ENCODE measurements around the gene IGLL5. TPM values are rescaled to one million over a fixed set of nuclear protein-coding genes. Genes with fewer than 3 reads are reported as not detected.

Gene IGLL5
- total RNA-seq, 1 donor from 2014 or later = not detected

GRCh38 chr22:22923930-22924329 lies 36.3 kb downstream of the IGLL5 start:
- no peaks in the 10 kb centered on the region for H3K27me3 Mint-ChIP-seq
- no peaks in the 10 kb centered on the region for H3K36me3 Mint-ChIP-seq (ENCODE audit: low read depth)
- H3K4me3 Mint-ChIP-seq = no peak overlapping the region
- H3K9me3 Mint-ChIP-seq = no peaks in the 10 kb centered on the region
- intact Hi-C loops (cut with micrococcal nuclease) = no loop called here
- H3K4me1 Mint-ChIP-seq = peaks cover 26% of the 10 kb centered on the region
- H3K27ac Mint-ChIP-seq = no peak overlapping the region
- DNase-seq = no peak

DNA sequence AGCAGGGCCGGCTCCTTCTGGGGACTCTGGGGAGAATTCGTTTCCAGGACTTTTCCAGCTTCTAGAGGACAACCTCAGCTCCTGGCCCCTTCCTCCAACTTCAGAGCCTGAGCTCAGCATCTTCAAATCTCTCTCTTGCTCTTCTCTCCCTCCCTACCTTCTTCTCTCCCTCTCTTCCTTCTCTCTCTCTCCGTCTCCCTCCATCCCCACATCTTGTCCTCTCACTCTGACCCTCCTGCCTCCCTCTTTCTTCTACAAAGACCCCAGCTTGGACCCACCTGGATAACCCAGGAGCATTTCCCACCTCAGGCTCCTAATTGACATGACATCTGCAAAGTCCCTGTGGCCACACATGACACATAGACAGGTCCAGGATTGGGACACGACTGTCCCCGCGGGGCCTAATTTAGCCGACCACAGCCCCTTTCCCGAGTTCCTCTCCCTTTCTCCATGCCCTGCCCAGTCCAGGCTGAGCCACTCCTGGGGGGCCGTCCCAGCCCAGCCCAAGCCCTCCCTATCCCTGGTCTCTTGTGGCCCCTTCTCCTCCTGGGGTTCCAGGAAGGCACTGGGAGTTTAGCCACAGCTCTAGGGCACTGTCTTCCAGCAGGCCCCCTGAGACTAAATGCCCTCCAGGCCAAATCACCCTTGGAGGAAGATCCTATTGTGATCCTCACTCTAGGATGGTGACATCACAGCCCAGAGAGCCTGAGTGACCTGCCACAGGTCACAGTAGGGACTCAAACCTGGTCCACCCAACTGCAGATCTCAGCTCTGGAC lies 36.9 kb downstream of the IGLL5 start:
- Mint-ChIP-seq H3K4me1 (peaks cover 33% of the 10 kb centered on the region), H3K36me3 (ENCODE audit: low read depth) (no peaks in the 10 kb centered on the region), H3K9me3 (no peaks in the 10 kb centered on the region), H3K4me3 (no peak overlapping the region), H3K27ac (no peak overlapping the region), H3K27me3 (no peaks in the 10 kb centered on the region)
- intact Hi-C loops (cut with micrococcal nuclease) = loop anchor here (5.0 kb wide), 1 partner anchor 37 kb away; the partner anchor contains the start of gene IGLL5
- DNase-seq = no peak

GRCh38 chr22:22925146-22925804 lies 37.7 kb downstream of the IGLL5 start:
- intact Hi-C loops (cut with micrococcal nuclease) = loop anchor here (5.0 kb wide), 1 partner anchor 38 kb away; the partner anchor contains the start of gene IGLL5
- Mint-ChIP-seq H3K4me3 (no peak overlapping the region), H3K27ac (no peak overlapping the region), H3K4me1 (peaks cover 39% of the 10 kb centered on the region), H3K36me3 (ENCODE audit: low read depth) (no peaks in the 10 kb centered on the region), H3K9me3 (no peaks in the 10 kb centered on the region), H3K27me3 (no peaks in the 10 kb centered on the region)
- DNase-seq = no peak

DNA sequence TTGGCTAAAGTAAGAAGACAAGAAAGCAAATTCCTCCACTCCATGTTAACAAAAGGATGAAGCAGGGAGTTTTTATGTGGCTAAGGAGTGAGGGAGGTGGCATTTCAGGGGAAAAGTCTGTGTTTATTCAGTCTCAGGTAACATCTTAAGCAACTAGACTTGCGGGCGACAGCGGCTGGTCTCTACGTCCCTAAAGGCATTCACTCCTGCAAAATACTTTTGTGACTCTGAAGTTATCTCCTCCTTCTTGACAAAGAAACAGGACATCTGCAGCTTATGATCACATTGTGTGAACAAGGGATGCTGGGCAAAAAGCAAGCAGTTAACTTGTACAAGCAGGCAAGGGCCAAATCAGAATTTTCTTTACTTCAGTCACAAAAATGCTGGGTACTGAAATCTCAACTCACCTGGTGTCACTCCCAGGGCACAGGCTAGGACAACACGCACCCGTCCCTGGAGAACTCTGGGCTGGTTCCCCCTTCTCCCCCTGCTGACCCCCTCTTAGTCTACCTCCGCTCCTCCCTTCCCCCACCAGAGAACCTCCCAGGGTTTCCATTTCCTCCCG lies 38.3 kb downstream of the IGLL5 start:
- intact Hi-C loops (cut with micrococcal nuclease) = loop anchor here (5.0 kb wide), 1 partner anchor 39 kb away; the partner anchor contains the start of gene IGLL5
- Mint-ChIP-seq H3K36me3 (ENCODE audit: low read depth) (no peaks in the 10 kb centered on the region), H3K27ac (no peak overlapping the region), H3K4me3 (no peak overlapping the region), H3K4me1 (peaks cover 40% of the 10 kb centered on the region), H3K9me3 (no peaks in the 10 kb centered on the region), H3K27me3 (no peaks in the 10 kb centered on the region)
- no peak for DNase-seq

DNA sequence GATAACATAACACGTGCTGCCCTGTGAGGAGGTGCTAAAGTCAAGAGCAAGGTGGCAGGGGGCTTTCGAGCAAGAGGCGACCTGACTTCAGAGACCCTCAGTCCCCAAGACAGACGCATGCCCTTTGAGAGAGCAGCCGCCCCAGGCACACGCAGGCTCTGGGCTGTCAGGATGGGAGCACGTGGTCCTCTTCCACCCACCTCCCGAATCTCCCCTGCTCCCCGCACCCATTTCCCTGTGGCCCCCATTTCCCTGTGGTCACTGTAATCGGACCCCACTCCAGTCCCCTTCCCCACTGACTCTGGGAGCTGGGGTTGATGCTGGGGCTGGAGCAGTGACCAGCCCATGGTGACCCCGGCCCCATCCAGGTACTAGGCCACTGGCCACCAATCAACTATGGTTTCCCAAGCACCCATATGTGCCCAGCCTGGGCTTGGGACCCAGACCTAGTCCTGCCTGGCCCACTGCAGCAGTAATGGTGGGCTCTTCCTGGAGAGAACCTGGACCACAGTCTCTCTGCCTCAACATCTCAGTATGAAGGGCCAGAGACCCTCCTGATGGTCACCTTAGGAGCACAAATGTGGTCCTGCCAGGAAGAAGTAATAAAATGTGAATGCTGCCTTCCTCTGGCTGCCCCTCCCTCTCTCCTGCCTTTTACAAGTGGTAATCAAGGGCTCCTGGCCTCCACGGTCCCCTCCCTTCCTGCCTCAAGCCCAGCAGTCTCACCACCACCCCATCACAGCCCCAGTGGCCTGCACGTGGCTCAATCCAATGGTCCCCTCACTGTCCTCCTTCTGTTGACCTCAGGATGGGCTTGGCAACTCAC lies 39.0 kb downstream of the IGLL5 start:
- Mint-ChIP-seq H3K9me3 (no peaks in the 10 kb centered on the region), H3K4me1 (peaks cover 44% of the 10 kb centered on the region), H3K27me3 (no peaks in the 10 kb centered on the region), H3K4me3 (no peak overlapping the region), H3K36me3 (ENCODE audit: low read depth) (no peaks in the 10 kb centered on the region), H3K27ac (peak overlapping the region; percentile 30)
- intact Hi-C loops (cut with micrococcal nuclease) = loop anchor here (5.0 kb wide), 1 partner anchor 39 kb away; the partner anchor contains the start of gene IGLL5
- no peak for DNase-seq

DNA sequence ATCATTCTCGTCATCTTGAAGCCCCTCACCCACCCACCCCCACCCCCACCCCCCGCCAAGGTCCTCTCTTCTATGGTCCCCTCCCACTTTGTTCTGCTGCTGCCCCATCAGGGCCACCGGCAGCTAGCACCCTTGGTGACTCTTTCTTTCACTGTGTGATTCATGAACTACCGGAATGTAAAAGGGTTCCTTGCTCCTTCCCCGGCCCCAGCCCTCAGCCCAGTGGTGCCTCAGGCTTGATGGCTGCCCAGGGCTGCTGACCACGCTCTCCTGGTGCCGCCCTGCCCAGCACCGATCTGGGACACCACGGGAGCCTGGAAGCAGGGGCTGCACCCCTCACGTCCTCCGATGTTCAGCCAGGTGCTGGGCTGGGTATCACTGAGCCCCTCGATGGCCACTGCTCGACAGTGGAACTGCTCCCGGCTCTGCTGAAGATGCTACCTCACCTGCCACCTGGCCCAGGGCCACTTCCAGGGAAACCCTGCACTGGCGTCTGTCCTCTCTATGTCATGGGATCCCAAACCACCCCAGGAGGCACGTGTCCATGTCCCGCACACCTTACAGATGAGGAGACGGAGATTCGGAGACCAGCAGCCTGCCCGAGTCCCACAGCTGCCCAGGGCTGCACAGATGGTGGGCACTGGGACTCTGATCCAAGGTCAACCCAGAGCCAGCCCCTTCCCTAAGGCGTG lies 39.7 kb downstream of the IGLL5 start:
- Mint-ChIP-seq H3K4me3 (no peak overlapping the region), H3K36me3 (ENCODE audit: low read depth) (no peaks in the 10 kb centered on the region), H3K27me3 (no peaks in the 10 kb centered on the region), H3K27ac (no peak overlapping the region), H3K4me1 (peaks cover 44% of the 10 kb centered on the region), H3K9me3 (no peaks in the 10 kb centered on the region)
- intact Hi-C loops (cut with micrococcal nuclease) = loop anchor here (5.0 kb wide), 1 partner anchor 40 kb away; the partner anchor contains the start of gene IGLL5
- DNase-seq = no peak

GRCh38 chr22:22927888-22928665 lies 40.5 kb downstream of the IGLL5 start:
- Mint-ChIP-seq H3K9me3 (no peaks in the 10 kb centered on the region), H3K27me3 (no peaks in the 10 kb centered on the region), H3K27ac (peak overlapping the region; percentile 75), H3K4me1 (peaks cover 44% of the 10 kb centered on the region), H3K36me3 (ENCODE audit: low read depth) (no peaks in the 10 kb centered on the region), H3K4me3 (peak overlapping the region; percentile 49)
- intact Hi-C loops (cut with micrococcal nuclease) = loop anchor here (5.0 kb wide), 1 partner anchor 41 kb away; the partner anchor contains the start of gene IGLL5
- no peak for DNase-seq

GRCh38 chr22:22928666-22929380 lies 41.2 kb downstream of the IGLL5 start:
- intact Hi-C loops (cut with micrococcal nuclease) = loop anchor here (5.0 kb wide), 1 partner anchor 42 kb away; the partner anchor contains the start of gene IGLL5
- peak; percentile 92 for DNase-seq
- H3K36me3 Mint-ChIP-seq (ENCODE audit: low read depth) = no peaks in the 10 kb centered on the region
- H3K9me3 Mint-ChIP-seq = no peaks in the 10 kb centered on the region
- peak overlapping the region; percentile 75 for H3K27ac Mint-ChIP-seq
- H3K4me3 Mint-ChIP-seq = peak overlapping the region; percentile 49
- no peaks in the 10 kb centered on the region for H3K27me3 Mint-ChIP-seq
- peaks cover 44% of the 10 kb centered on the region for H3K4me1 Mint-ChIP-seq

DNA sequence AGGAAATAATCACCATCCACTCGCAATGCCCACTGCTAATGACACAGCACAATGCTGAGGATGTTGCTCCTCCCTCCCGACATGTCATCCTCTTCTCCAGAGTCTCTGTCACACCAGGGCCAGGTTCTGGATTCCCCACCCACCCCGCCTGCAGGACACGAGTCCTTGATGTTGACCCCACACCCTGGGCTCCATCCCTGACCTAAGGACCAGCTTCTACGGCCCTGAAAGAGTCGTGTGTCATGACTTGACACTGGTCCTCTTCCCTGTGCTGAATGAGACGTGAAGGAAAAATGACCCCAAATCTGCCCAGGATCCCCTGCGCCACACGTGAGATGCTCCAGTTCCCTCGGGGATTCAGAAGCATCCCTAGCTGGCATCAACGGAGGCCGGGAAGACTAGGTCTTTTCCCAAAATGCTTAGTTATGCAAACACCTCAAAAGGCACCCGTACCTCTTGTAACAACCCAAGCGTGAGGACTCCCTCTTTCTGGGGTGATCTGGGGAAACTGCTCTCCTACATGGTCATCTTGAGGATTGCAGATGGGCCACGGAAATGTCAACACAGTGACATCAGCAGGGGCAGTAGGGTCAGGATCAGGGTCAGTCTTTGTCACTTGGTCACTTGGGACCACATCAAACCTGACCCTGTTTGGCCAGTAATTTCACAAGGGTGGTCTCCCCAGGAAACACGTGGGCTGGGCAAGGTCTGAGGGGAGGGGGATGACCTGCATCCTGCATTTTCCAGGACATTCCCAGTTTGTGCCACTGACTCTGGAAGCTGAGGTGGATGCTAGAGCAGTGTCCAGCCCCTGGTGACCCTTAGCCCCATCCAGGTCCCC lies 42.0 kb downstream of the IGLL5 start:
- peaks cover 43% of the 10 kb centered on the region for H3K4me1 Mint-ChIP-seq
- no peak overlapping the region for H3K4me3 Mint-ChIP-seq
- H3K36me3 Mint-ChIP-seq (ENCODE audit: low read depth) = no peaks in the 10 kb centered on the region
- H3K27ac Mint-ChIP-seq = peak overlapping the region; percentile 3
- H3K27me3 Mint-ChIP-seq = no peaks in the 10 kb centered on the region
- intact Hi-C loops (cut with micrococcal nuclease) = loop anchor here (5.0 kb wide), 1 partner anchor 42 kb away; the partner anchor contains the start of gene IGLL5
- DNase-seq = no peak
- H3K9me3 Mint-ChIP-seq = no peaks in the 10 kb centered on the region

- DNase-seq = no peak
- H3K9me3 Mint-ChIP-seq = no peaks in the 10 kb centered on the region
- peaks cover 46% of the 10 kb centered on the region for H3K4me1 Mint-ChIP-seq
- intact Hi-C loops (cut with micrococcal nuclease) = no loop called here
- no peaks in the 10 kb centered on the region for H3K27me3 Mint-ChIP-seq
- H3K36me3 Mint-ChIP-seq (ENCODE audit: low read depth) = no peaks in the 10 kb centered on the region
- H3K27ac Mint-ChIP-seq = peak overlapping the region; percentile 70
- H3K4me3 Mint-ChIP-seq = no peak overlapping the region
These were observed 42.5 kb downstream of the IGLL5 start for GRCh38 chr22:22930222-22930497.
